Fibroblast of lung (primary cell): ENCODE data around the gene RPS28.

Source experiments
- EZH2 ChIP-seq: IDR thresholded peaks from 2 replicates; pipeline ENCODE4 v1.5.1; 2012; ENCODE audit warnings: low read length, control low read depth, mild to moderate bottlenecking; ENCODE audit errors: missing control alignments
- TF ChIP-seq, protein P1 (sequence below), 2 donors: IDR thresholded peaks in 1 of 2; conservative IDR thresholded peaks in 1 of 2; 1 replicate in 1 of 2; 2 replicates in 1 of 2; pipeline ENCODE4 v1.5.1; 2011 to 2012; ENCODE audit warnings: low read length in 2 of 2, control low read depth in 1 of 2, inconsistent platforms in 1 of 2, low read depth in 1 of 2, mild to moderate bottlenecking in 1 of 2

DNA sequence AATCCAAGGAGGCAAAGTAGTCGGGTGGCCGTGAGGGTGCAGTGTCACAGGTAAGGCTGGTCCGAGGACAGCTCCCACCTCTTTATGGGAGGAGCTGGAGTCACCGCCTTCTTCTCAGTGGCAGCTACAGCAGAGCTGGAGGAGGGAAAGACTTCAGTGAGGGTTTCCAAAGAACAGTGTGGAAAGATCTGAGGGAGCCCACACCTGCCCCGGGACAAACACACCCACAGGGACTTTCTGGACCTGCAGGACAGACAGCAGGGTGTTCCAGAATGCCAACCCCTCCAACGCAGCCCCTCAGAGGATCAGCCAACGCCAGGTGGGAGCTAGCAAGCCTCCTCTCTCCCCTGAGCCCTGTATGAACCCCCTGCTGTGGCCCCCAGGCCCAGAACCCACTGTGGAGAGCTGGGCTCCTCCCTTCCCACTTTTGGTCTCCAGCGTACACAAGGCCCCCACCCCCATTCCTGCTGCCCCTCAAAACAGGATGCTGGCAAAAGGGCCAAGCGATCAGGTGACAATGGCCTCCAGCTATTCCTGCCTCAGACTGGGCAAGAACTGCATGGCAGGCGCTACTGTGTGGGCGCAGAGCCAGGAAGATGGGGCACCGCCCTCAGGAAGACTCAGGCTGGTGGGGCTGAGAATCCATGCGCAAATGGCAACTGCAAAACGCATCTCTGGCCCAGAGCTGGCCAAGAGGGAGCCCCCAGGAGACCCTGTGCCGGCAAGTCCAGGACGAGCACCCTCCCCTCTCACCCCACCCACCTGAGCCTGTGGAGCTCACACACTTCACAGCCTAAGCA is 9.6 kb upstream of the RPS28 start:
- TF ChIP-seq EZH2: no peak
- TF ChIP-seq, protein P1, sequence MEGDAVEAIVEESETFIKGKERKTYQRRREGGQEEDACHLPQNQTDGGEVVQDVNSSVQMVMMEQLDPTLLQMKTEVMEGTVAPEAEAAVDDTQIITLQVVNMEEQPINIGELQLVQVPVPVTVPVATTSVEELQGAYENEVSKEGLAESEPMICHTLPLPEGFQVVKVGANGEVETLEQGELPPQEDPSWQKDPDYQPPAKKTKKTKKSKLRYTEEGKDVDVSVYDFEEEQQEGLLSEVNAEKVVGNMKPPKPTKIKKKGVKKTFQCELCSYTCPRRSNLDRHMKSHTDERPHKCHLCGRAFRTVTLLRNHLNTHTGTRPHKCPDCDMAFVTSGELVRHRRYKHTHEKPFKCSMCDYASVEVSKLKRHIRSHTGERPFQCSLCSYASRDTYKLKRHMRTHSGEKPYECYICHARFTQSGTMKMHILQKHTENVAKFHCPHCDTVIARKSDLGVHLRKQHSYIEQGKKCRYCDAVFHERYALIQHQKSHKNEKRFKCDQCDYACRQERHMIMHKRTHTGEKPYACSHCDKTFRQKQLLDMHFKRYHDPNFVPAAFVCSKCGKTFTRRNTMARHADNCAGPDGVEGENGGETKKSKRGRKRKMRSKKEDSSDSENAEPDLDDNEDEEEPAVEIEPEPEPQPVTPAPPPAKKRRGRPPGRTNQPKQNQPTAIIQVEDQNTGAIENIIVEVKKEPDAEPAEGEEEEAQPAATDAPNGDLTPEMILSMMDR (conservative IDR thresholded peaks at IDR 0.05 in 1 of 2, IDR thresholded peaks at IDR 0.05 in 1 of 2; ENCODE audit: low read depth in 1 of 2, low read length in 2 of 2): no peak
